Hematopoietic multipotent progenitor cell treated with erythropoietin and hydrocortisone succinate and interleukin-3 and kit ligand, for 4 days (in vitro differentiated cells): ENCODE results near the gene WDR74.
"Not testable (repeated sequence)": the region's sequence is repeated elsewhere in the genome, so short reads cannot be mapped to it uniquely, and the experiment has no call there.

ENCODE experiments used
- DNase-seq: peaks from one replicate; pipeline ENCODE4 v3.0.0-alpha.2; 2015

The WDR74 gene

GRCh38 chr11:62839050-62839945, at the start of gene WDR74:
WDR74 (minus strand) TSS chr11:62839590; CDS start chr11:62839570, 20 bp downstream.
- peak; percentile 98 for DNase-seq

- no peak for DNase-seq
Observed at GRCh38 chr11:62889126-62889483, 49.7 kb upstream of the WDR74 start.

- DNase-seq: no peak
Observed at GRCh38 chr11:62888406-62888805, 49.0 kb upstream of the WDR74 start.

GRCh38 chr11:62885137-62885750, 45.9 kb upstream of the WDR74 start:
- DNase-seq: no peak

- DNase-seq: no peak
Observed at GRCh38 chr11:62883673-62884072, 44.3 kb upstream of the WDR74 start.

GRCh38 chr11:62882788-62883501, 43.6 kb upstream of the WDR74 start:
- no peak for DNase-seq

GRCh38 chr11:62882431-62882749, 43.0 kb upstream of the WDR74 start:
- peak; percentile 50 for DNase-seq

- peak; percentile 99 for DNase-seq
Observed at GRCh38 chr11:62881579-62882430, 42.4 kb upstream of the WDR74 start.

GRCh38 chr11:62880803-62881578, 41.6 kb upstream of the WDR74 start, which contains the start of gene SLC3A2:
SLC3A2 (plus strand) TSS chr11:62880896; CDS start chr11:62881024, 128 bp downstream.
- DNase-seq: peak; percentile 97

- DNase-seq: peak; percentile 77
Observed at GRCh38 chr11:62880231-62880802, 40.9 kb upstream of the WDR74 start.

- DNase-seq: peak; percentile 86
Observed at GRCh38 chr11:62879235-62879978, 40.0 kb upstream of the WDR74 start.

GRCh38 chr11:62876712-62877111, 37.3 kb upstream of the WDR74 start:
- DNase-seq: no peak

GRCh38 chr11:62875698-62876478, 36.5 kb upstream of the WDR74 start:
- no peak for DNase-seq

- DNase-seq: no peak
Observed at GRCh38 chr11:62874851-62875250, 35.5 kb upstream of the WDR74 start.

GRCh38 chr11:62865635-62866034, 26.2 kb upstream of the WDR74 start:
- DNase-seq: no peak

- no peak for DNase-seq
Observed at GRCh38 chr11:62863687-62864335, 24.4 kb upstream of the WDR74 start.

- not testable (repeated sequence) for DNase-seq
Observed at GRCh38 chr11:62861564-62862192, 22.3 kb upstream of the WDR74 start.

GRCh38 chr11:62860835-62861563, 21.6 kb upstream of the WDR74 start:
- no peak for DNase-seq
